Mammary epithelial cell (primary cell): ENCODE results near the gene SSX2IP.

Experiments
- CTCF ChIP-seq, 2 donors: IDR thresholded peaks in 1 of 2; conservative IDR thresholded peaks in 1 of 2; 2 replicates each; pipeline ENCODE4 v1.5.1; 2011 to 2012; ENCODE audit warnings: inconsistent platforms in 2 of 2, low read length in 2 of 2, mild to moderate bottlenecking in 2 of 2, control low read depth in 1 of 2, low read depth in 1 of 2; ENCODE audit not compliant: insufficient read depth in 1 of 2; ENCODE audit errors: extremely low read depth in 1 of 2
- EZH2 ChIP-seq: IDR thresholded peaks from 2 replicates; pipeline ENCODE4 v1.6.1; 2012; ENCODE audit warnings: low read length, inconsistent platforms, borderline replicate concordance

GRCh38 chr1:84624876-84625275 lies 65.4 kb downstream of the SSX2IP start:
- TF ChIP-seq CTCF (conservative IDR thresholded peaks at IDR 0.05 in 1 of 2, IDR thresholded peaks at IDR 0.05 in 1 of 2; ENCODE audit: extremely low read depth in 1 of 2, insufficient read depth in 1 of 2, low read depth in 1 of 2, low read length in 2 of 2) (no peak), EZH2 (no peak)
